SK-N-SH (cell line): ENCODE measurements around the gene TRIM8. TPM values are rescaled to one million over a fixed set of nuclear protein-coding genes. Genes with fewer than 3 reads are reported as not detected.

Source experiments
- CTCF ChIA-PET: fragments of 300-600, 350-600 bp; formaldehyde crosslinking; extraction: SDS; loops from one replicate; lab custom pipeline; 2021; lab: Yijun Ruan, JAX
- POLR2A ChIA-PET: fragments of 350-600 bp; sonication (Branson Sonifier 250); formaldehyde crosslinking; extraction: SDS; loops from one replicate; lab custom pipeline; 2020; ENCODE audit warnings: antibody characterized with exemption, inconsistent platforms; lab: Yijun Ruan, JAX
- DNase-seq: peaks from one replicate; pipeline ENCODE4 v3.0.0; 2012
- H2AFZ ChIP-seq: fragments of 200-600 bp; sonication (generic); 2 replicates; pipeline ENCODE4 v1.8.1; 2016; ENCODE audit warnings: antibody characterized with exemption, mild to moderate bottlenecking, low read depth
- H3F3A ChIP-seq: fragments of 200-600 bp; sonication (generic); replicated peaks from 2 replicates; pipeline ENCODE3; 2016; ENCODE audit warnings: antibody characterized with exemption, mild to moderate bottlenecking; ENCODE audit not compliant: insufficient read depth
- H3K27ac ChIP-seq, 2 experiments: fragments of 200-500 bp in 1 of 2; fragments of 200-600 bp in 1 of 2; sonication (Bioruptor generic) in 1 of 2; sonication (generic), shearing (Covaris generic) in 1 of 2; 2 replicates each; pipeline versions ENCODE4 v1.5.1 to v1.6.1; 2014 to 2016; ENCODE audit warnings: low read depth in 2 of 2, inconsistent platforms in 1 of 2, low read length in 1 of 2, mild to moderate bottlenecking in 1 of 2, mixed read lengths in 1 of 2
- H3K27me3 ChIP-seq: fragments of 200-600 bp; sonication (generic), shearing (Covaris generic); 2 replicates; pipeline ENCODE4 v1.6.1; 2016; ENCODE audit warnings: mixed run types; ENCODE audit not compliant: insufficient read depth
- H3K36me3 ChIP-seq, 2 experiments: fragments of 200-500 bp in 1 of 2; fragments of 200-600 bp in 1 of 2; sonication (Bioruptor generic) in 1 of 2; sonication (generic) in 1 of 2; replicated peaks in 1 of 2; 2 replicates each; pipeline versions ENCODE3 to v1.5.1; 2014 to 2016; ENCODE audit warnings: low read length in 1 of 2, mild to moderate bottlenecking in 1 of 2; ENCODE audit not compliant: insufficient read depth in 2 of 2, control insufficient read depth in 1 of 2
- H3K4me1 ChIP-seq, 2 experiments: fragments of 200-500 bp in 1 of 2; fragments of 200-600 bp in 1 of 2; sonication (Bioruptor generic) in 1 of 2; sonication (generic), shearing (Covaris generic) in 1 of 2; 2 replicates each; pipeline versions ENCODE4 v1.5.1 to v1.6.1; 2014 to 2016; ENCODE audit warnings: low read depth in 1 of 2, low read length in 1 of 2, mixed run types in 1 of 2; ENCODE audit not compliant: insufficient read depth in 2 of 2, control insufficient read depth in 1 of 2
- H3K4me2 ChIP-seq: fragments of 200-600 bp; sonication (generic), shearing (Covaris generic); 2 replicates; pipeline ENCODE4 v1.6.1; 2017; ENCODE audit warnings: mixed run types
- H3K4me3 ChIP-seq, 2 experiments: fragments of 200-500 bp in 1 of 2; fragments of 200-600 bp in 1 of 2; sonication (Bioruptor generic) in 1 of 2; sonication (generic), shearing (Covaris generic) in 1 of 2; 2 replicates each; pipeline versions ENCODE4 v1.5.1 to v1.8.1; 2014 to 2016; ENCODE audit warnings: low read depth in 2 of 2, inconsistent platforms in 1 of 2, low read length in 1 of 2, mild to moderate bottlenecking in 1 of 2, mixed read lengths in 1 of 2, moderate library complexity in 1 of 2
- H3K79me2 ChIP-seq: fragments of 200-600 bp; sonication (generic); 2 replicates; pipeline ENCODE4 v1.8.1; 2017; ENCODE audit warnings: mild to moderate bottlenecking; ENCODE audit not compliant: insufficient read depth
- H3K9ac ChIP-seq: fragments of 200-600 bp; sonication (generic); 2 replicates; pipeline ENCODE4 v1.6.1; 2017; ENCODE audit warnings: mixed run types
- H3K9me2 ChIP-seq: fragments of 200-600 bp; sonication (generic); 2 replicates; pipeline ENCODE4 v1.6.1; 2017; ENCODE audit warnings: mixed run types
- H3K9me3 ChIP-seq: fragments of 200-600 bp; sonication (generic); 2 replicates; pipeline ENCODE4 v1.6.1; 2017; ENCODE audit warnings: mixed run types, mild to moderate bottlenecking, moderate library complexity
- H4K20me1 ChIP-seq: fragments of 200-600 bp; sonication (generic); 2 replicates; pipeline ENCODE4 v1.6.1; 2017; ENCODE audit warnings: mild to moderate bottlenecking, mixed run types; ENCODE audit not compliant: insufficient read depth
- ELF1 ChIP-seq: IDR thresholded peaks from 2 replicates; pipeline ENCODE4 v1.4.0; 2012
- EP300 ChIP-seq, 2 experiments: IDR thresholded peaks; 2 replicates each; pipeline versions ENCODE4 v1.4.0 to v1.6.1; 2012; ENCODE audit warnings: borderline replicate concordance in 1 of 2, low read depth in 1 of 2, low read length in 1 of 2
- FOSL2 ChIP-seq: IDR thresholded peaks from 2 replicates; pipeline ENCODE4 v1.4.0; 2012; ENCODE audit warnings: low read depth, mild to moderate bottlenecking, moderate library complexity, borderline replicate concordance
- RAD21 ChIP-seq: IDR thresholded peaks from 2 replicates; pipeline ENCODE4 v1.6.1; 2012; ENCODE audit warnings: mild to moderate bottlenecking, low read length
- TAF1 ChIP-seq: IDR thresholded peaks from 2 replicates; pipeline ENCODE4 v1.6.1; 2012; ENCODE audit warnings: low read depth, mild to moderate bottlenecking, low read length, moderate library complexity, borderline replicate concordance
- WGBS: methylation state at CpG from one replicate; pipeline ENCODE4 v1.1.6; 2017; ENCODE audit warnings: low lambda C conversion rate; 5-methylcytosine and 5-hydroxymethylcytosine counted together
- polyA plus RNA-seq, 3 experiments: library from polyadenylated mRNA; depleted of rRNA; stranded (reverse); fragments of >200 nt; gene quantifications; 2 replicates each; pipeline ENCODE4 v1.2.3, GENCODE V29; 2012
- TF ChIP-seq, protein P1 (sequence below): IDR thresholded peaks from 2 replicates; pipeline ENCODE4; 2012

TRIM8 gene
- polyA plus RNA-seq, 1 of the 3 experiments (the other 2 are of a cell fraction): 108 TPM

DNA sequence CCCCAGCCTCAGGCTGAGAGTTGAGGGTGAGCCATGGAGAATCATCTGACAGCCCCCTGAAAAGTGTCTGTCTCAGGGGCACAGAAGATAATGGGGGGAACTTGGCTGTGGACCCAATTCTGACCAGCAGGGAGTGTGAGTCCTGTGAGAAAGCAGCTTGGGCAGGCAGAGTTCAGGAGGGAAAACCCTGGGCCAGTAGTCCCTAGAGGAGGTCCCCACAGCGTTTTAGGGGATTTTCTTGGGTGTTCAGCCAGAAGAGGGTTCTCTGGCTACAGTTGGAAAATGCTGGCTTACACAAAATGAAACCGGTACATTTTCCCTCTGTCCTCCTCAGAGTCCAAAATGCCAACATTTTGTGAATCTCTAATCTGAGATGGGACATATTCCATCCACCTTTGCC lies 35.8 kb upstream of the TRIM8 start:
- no peaks in the 10 kb centered on the region for H3K9me3 ChIP-seq
- H3K79me2 ChIP-seq: no peaks in the 10 kb centered on the region
- no peak overlapping the region for H2AFZ ChIP-seq
- 94% methylated on average over 2 of the region's 2 CpGs for WGBS
- ChIA-PET CTCF (interaction anchor here (0.9 to 1.5 kb wide), 6 partner anchors 8 to 130 kb away, joined by 3 to 6 read pairs (median 4); partner anchors contain the start of gene SUFU), POLR2A (no interaction called here)
- H3K9ac ChIP-seq: no peak overlapping the region
- peaks cover 17% of the 10 kb centered on the region for H3F3A ChIP-seq
- H3K9me2 ChIP-seq: no peaks in the 10 kb centered on the region
- no peak for DNase-seq
- no peak overlapping the region for H3K27ac ChIP-seq
- H3K4me1 ChIP-seq: peaks cover under 1 to 27% of the 10 kb centered on the region in 2 experiments; a peak in 3 of 4 replicates
- no peaks in the 10 kb centered on the region for H4K20me1 ChIP-seq
- H3K4me2 ChIP-seq: no peak overlapping the region
- H3K36me3 ChIP-seq: no peaks in the 10 kb centered on the region
- no peaks in the 10 kb centered on the region for H3K27me3 ChIP-seq
- 0 out of 2 replicates have a peak, but pooled peaks have one; percentile 7 for TF ChIP-seq RAD21
- TF ChIP-seq EP300 (IDR thresholded peaks at IDR 0.05; ENCODE audit: borderline replicate concordance in 1 of 2, low read depth in 1 of 2, low read length in 1 of 2): no peak
- TF ChIP-seq, all 33 proteins: peak for 1
- no peak overlapping the region for H3K4me3 ChIP-seq

DNA sequence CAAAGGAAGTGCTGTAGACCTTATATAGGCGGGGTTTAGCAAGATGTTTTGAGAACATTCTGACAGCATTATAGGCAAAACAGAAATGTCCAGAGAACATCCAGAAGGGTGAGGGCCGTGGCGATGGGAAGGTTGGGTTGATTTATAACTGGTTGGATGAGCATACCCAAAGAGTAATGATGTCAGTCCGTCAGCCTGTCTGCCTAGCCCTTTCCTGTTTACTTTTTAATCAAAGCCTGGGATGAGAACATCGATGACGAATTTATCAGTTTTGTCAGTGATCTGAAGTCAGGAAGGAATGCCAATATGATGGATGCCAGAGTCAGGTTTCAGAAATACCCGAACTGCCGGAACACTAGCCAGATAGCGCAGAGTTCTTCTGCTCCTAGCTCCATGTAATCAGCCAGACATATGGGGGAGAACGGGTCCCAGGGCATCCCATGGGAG lies 33.8 kb upstream of the TRIM8 start:
- 90% methylated on average over 10 of the region's 10 CpGs for WGBS
- POLR2A ChIA-PET: no interaction called here

DNA sequence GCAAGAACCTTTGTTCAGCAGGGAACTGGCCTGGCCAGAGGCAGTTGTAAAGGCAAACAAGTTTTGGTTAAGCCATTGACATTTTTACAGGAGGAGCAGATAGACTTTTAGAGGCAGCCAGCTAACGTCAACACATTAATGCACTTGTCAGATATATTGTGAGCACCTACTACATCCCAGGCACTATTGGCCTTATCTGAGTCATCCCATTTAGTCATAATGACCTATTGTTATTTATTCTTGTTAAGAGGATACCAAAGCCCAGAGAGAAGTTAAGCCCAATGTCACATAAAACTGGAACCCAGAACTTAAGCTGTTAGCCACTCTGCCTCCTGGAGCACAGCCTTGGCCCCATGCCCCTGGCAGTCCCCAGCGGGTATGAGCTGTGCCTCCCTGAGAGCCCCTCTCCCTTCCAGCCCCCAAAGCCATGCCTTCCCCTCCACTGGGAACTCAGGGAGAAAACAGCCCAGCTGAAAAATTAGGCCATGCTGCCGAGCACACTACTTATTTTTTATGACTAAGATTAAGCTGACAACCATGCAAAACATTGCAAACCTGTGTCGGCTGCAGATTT lies 32.7 kb upstream of the TRIM8 start:
- H2AFZ ChIP-seq: no peak overlapping the region
- TF ChIP-seq RAD21 (no peak), FOSL2 (peak; percentile 44; the same call in 1 of the 2 replicates)
- H3K4me2 ChIP-seq: no peak overlapping the region
- no peak overlapping the region for H3K4me3 ChIP-seq
- H3F3A ChIP-seq: no peaks in the 10 kb centered on the region
- no peak overlapping the region for H3K9ac ChIP-seq
- H3K36me3 ChIP-seq: peaks cover 0 to 2% of the 10 kb centered on the region in 2 experiments
- H3K27ac ChIP-seq: no peak overlapping the region
- no peaks in the 10 kb centered on the region for H3K9me3 ChIP-seq
- no peaks in the 10 kb centered on the region for H3K27me3 ChIP-seq
- no peak for DNase-seq
- H3K4me1 ChIP-seq: peaks cover 0 to 23% of the 10 kb centered on the region in 2 experiments; a peak in 1 of 4 replicates
- WGBS: 69% methylated on average over 3 of the region's 4 CpGs
- ChIA-PET CTCF (interaction anchor here (0.8 to 1.7 kb wide), 5 partner anchors 11 to 260 kb away, joined by 3 to 5 read pairs (median 4); no protein-coding TSS in a partner anchor), POLR2A (no interaction called here)
- H4K20me1 ChIP-seq: no peaks in the 10 kb centered on the region
- H3K9me2 ChIP-seq: no peaks in the 10 kb centered on the region
- no peaks in the 10 kb centered on the region for H3K79me2 ChIP-seq

More for the DNA sequence above, 33.8 kb upstream of the TRIM8 start:
- H3K9me3 ChIP-seq: no peaks in the 10 kb centered on the region
- H3K9me2 ChIP-seq: no peaks in the 10 kb centered on the region
- peaks cover 3% of the 10 kb centered on the region for H3F3A ChIP-seq
- DNase-seq: no peak
- no peaks in the 10 kb centered on the region for H3K27me3 ChIP-seq
- no peak overlapping the region for H3K27ac ChIP-seq
- no peak for TF ChIP-seq TAF1
- TF ChIP-seq, protein P1, sequence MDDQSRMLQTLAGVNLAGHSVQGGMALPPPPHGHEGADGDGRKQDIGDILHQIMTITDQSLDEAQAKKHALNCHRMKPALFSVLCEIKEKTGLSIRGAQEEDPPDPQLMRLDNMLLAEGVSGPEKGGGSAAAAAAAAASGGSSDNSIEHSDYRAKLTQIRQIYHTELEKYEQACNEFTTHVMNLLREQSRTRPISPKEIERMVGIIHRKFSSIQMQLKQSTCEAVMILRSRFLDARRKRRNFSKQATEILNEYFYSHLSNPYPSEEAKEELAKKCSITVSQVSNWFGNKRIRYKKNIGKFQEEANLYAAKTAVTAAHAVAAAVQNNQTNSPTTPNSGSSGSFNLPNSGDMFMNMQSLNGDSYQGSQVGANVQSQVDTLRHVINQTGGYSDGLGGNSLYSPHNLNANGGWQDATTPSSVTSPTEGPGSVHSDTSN: 0 out of 2 replicates have a peak, but pooled peaks have one; percentile 15
- TF ChIP-seq ELF1: no peak
- H3K4me1 ChIP-seq: peaks cover 8 to 11% of the 10 kb centered on the region in 2 experiments; a peak in 2 of 4 replicates
- no peak overlapping the region for H2AFZ ChIP-seq
- no peaks in the 10 kb centered on the region for H3K36me3 ChIP-seq
- no peak overlapping the region for H3K4me2 ChIP-seq
- CTCF ChIA-PET: interaction anchor here (1.0 kb wide), 1 partner anchor 12 kb away, joined by 3 read pairs; no protein-coding TSS in a partner anchor
- H3K79me2 ChIP-seq: no peaks in the 10 kb centered on the region
- H3K9ac ChIP-seq: no peak overlapping the region
- H3K4me3 ChIP-seq: no peak overlapping the region
- no peaks in the 10 kb centered on the region for H4K20me1 ChIP-seq
